HEK293T (cell line): ENCODE measurements around the gene BCHE.

Experiments
- HDGF ChIP-seq: fragments of 450-650 bp; IDR thresholded peaks from 2 replicates; pipeline ENCODE4 v1.6.1; 2017; ENCODE audit warnings: antibody characterized with exemption, borderline replicate concordance
- SP1 ChIP-seq: fragments of 450-650 bp; IDR thresholded peaks from 2 replicates; pipeline ENCODE4 v1.6.1; 2017
- SUZ12 ChIP-seq: fragments of 450-650 bp; IDR thresholded peaks from 2 replicates; pipeline ENCODE4 v1.6.1; 2016; ENCODE audit warnings: mild to moderate bottlenecking

DNA sequence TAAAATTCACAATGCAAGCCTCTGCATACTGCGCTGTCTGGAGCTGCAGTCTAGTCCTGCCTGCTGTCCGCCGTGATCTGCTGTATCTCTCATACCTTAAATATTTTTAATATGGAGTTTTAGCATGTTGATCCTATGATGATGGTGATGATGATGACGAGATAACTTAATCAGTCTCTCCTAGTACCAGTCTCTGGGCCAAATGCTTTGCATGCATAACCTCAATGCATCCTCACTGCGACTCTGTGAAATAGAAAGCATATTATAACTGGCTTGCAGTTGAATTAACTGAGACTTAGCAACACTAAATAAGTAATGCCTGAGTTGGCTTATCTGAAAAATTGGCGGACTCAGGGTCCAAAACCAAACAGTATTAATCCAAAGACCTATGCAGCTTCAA, 38.4 kb upstream of the BCHE start:
- TF ChIP-seq HDGF (no peak), SP1 (no peak), SUZ12 (no peak)
